GM18861 (cell line): ENCODE measurements around the gene PSME4.
A peak's percentile ranks its signal among the peaks of the same experiment; 100 is the strongest.
"Not testable (repeated sequence)": the region's sequence is repeated elsewhere in the genome, so short reads cannot be mapped to it uniquely, and the experiment has no call there.

ENCODE experiments used
- ATAC-seq: cut with Tn5 transposase; IDR thresholded peaks from one replicate; pipeline ENCODE4 v1.9.1; 2021; ENCODE audit not compliant: unreplicated experiment

Gene PSME4

GRCh38 chr2:53964257-53964952, 6.4 kb downstream of the PSME4 start:
- ATAC-seq, result no peak

GRCh38 chr2:53961478-53962216, 9.1 kb downstream of the PSME4 start:
- not testable (repeated sequence) for ATAC-seq

GRCh38 chr2:53960476-53960875, 10.3 kb downstream of the PSME4 start:
- no peak for ATAC-seq

GRCh38 chr2:53958443-53958842, 12.3 kb downstream of the PSME4 start:
- no peak for ATAC-seq

- ATAC-seq, result no peak
Observed at GRCh38 chr2:53952519-53952918, 18.3 kb downstream of the PSME4 start.

- ATAC-seq, result peak; percentile 70
Observed at GRCh38 chr2:53949457-53949856, 21.3 kb downstream of the PSME4 start.

- ATAC-seq, result no peak
Observed at GRCh38 chr2:53945538-53945937, 25.3 kb downstream of the PSME4 start.

GRCh38 chr2:53944542-53944941, 26.3 kb downstream of the PSME4 start:
- ATAC-seq, result no peak

- ATAC-seq, result peak; percentile 17
Observed at GRCh38 chr2:53942280-53942679, 28.5 kb downstream of the PSME4 start.

GRCh38 chr2:53941749-53942148, 29.0 kb downstream of the PSME4 start:
- ATAC-seq, result peak; percentile 66

- ATAC-seq, result no peak
Observed at GRCh38 chr2:53939656-53940055, 31.1 kb downstream of the PSME4 start.

- ATAC-seq, result no peak
Observed at GRCh38 chr2:53938904-53939303, 31.9 kb downstream of the PSME4 start.

- no peak for ATAC-seq
Observed at GRCh38 chr2:53933329-53933728, 37.5 kb downstream of the PSME4 start.

GRCh38 chr2:53926321-53926720, 44.5 kb downstream of the PSME4 start:
- ATAC-seq, result not testable (repeated sequence)

- peak; percentile 95 for ATAC-seq
Observed at GRCh38 chr2:53913721-53914120, 57.1 kb downstream of the PSME4 start.

GRCh38 chr2:53911434-53912189, 59.2 kb downstream of the PSME4 start:
- ATAC-seq, result no peak

- ATAC-seq, result no peak
Observed at GRCh38 chr2:53907582-53907981, 63.2 kb downstream of the PSME4 start.

GRCh38 chr2:53905396-53905795, 65.4 kb downstream of the PSME4 start:
- no peak for ATAC-seq

GRCh38 chr2:53903011-53903410, 67.8 kb downstream of the PSME4 start:
- no peak for ATAC-seq

- no peak for ATAC-seq
Observed at GRCh38 chr2:53901192-53901591, 69.6 kb downstream of the PSME4 start.

- ATAC-seq, result no peak
Observed at GRCh38 chr2:53896864-53897263, 73.9 kb downstream of the PSME4 start.
